Measurements from ENCODE around the gene EVI5L.
"Not testable (repeated sequence)": the region's sequence is repeated elsewhere in the genome, so short reads cannot be mapped to it uniquely, and the experiment has no call there.

EVI5L gene

GRCh38 chr19:7789447-7789846 lies 40.6 kb upstream of the EVI5L start:
- Histone ChIP-seq H3K9ac (no peak overlapping the region), H3K9me3 (replicated peaks in 1 of 11) (peaks cover 6 to 43% (median 23%) of the 10 kb centered on the region in 11 experiments; a peak in 20 of 22 replicates), H3K27ac (no peak overlapping the region), H3K36me3 (no peaks in the 10 kb centered on the region), H3K4me3 (peak overlapping the region in 1 of 10 experiments; percentile 24; a peak in 1 of 20 replicates), H3K4me1 (peaks cover 2 to 23% (median 11%) of the 10 kb centered on the region in 10 experiments; a peak in 14 of 20 replicates), H3K27me3 (peaks cover 36 to 49% (median 45%) of the 10 kb centered on the region in 11 experiments), H4K20me1 (no peaks in the 10 kb centered on the region; a peak in 1 of 22 replicates), H3K4me2 (peak overlapping the region in 10 of 11 experiments; percentile 7 to 47 (median 31); a peak in 13 of 22 replicates)
- TF ChIP-seq Cebpa-rat (IDR thresholded peaks at IDR 0.05) = no peak

GRCh38 chr19:7790416-7790815 lies 39.6 kb upstream of the EVI5L start:
- Histone ChIP-seq H3K4me3 (no peak overlapping the region), H3K27me3 (peaks cover 36 to 49% (median 45%) of the 10 kb centered on the region in 11 experiments), H3K4me1 (peaks cover 0 to 17% (median 11%) of the 10 kb centered on the region in 10 experiments; a peak in 13 of 20 replicates), H4K20me1 (no peaks in the 10 kb centered on the region; a peak in 1 of 22 replicates), H3K4me2 (no peak overlapping the region), H3K9ac (no peak overlapping the region), H3K9me3 (replicated peaks in 1 of 11) (peaks cover 0 to 35% (median 14%) of the 10 kb centered on the region in 11 experiments; a peak in 17 of 22 replicates), H3K27ac (no peak overlapping the region), H3K36me3 (no peaks in the 10 kb centered on the region)
- no peak for TF ChIP-seq Cebpa-rat (IDR thresholded peaks at IDR 0.05)

GRCh38 chr19:7792281-7792680 lies 37.7 kb upstream of the EVI5L start:
- no peak overlapping the region for H3K27ac ChIP-seq
- no peak overlapping the region for H3K4me3 ChIP-seq
- H4K20me1 ChIP-seq = no peaks in the 10 kb centered on the region; a peak in 1 of 22 replicates
- no peak for TF ChIP-seq Cebpa-rat (IDR thresholded peaks at IDR 0.05)
- peaks cover 0 to 15% (median 10%) of the 10 kb centered on the region in 10 experiments; a peak in 14 of 20 replicates for H3K4me1 ChIP-seq
- H3K27me3 ChIP-seq = peaks cover 31 to 39% (median 35%) of the 10 kb centered on the region in 11 experiments
- peaks cover 0 to 21% (median 11%) of the 10 kb centered on the region in 11 experiments; a peak in 17 of 22 replicates for H3K9me3 ChIP-seq (replicated peaks in 1 of 11)
- no peaks in the 10 kb centered on the region for H3K36me3 ChIP-seq
- peak overlapping the region in 6 of 11 experiments; percentile 5 to 31 (median 20); a peak in 4 of 22 replicates for H3K4me2 ChIP-seq
- H3K9ac ChIP-seq = no peak overlapping the region

GRCh38 chr19:7792701-7793100 lies 37.3 kb upstream of the EVI5L start:
- H3K36me3 ChIP-seq, H4K20me1 ChIP-seq, H3K27ac ChIP-seq, H3K9ac ChIP-seq, H3K4me3 ChIP-seq: not testable (repeated sequence)
- Histone ChIP-seq H3K4me2 (peak overlapping the region in 5 of 11 experiments; percentile 15 to 31 (median 22); a peak in 3 of 22 replicates), H3K9me3 (replicated peaks in 1 of 11) (peaks cover 0 to 21% (median 11%) of the 10 kb centered on the region in 11 experiments; a peak in 17 of 22 replicates), H3K27me3 (peaks cover 27 to 35% (median 30%) of the 10 kb centered on the region in 11 experiments), H3K4me1 (peaks cover 0 to 18% (median 9%) of the 10 kb centered on the region in 10 experiments; a peak in 14 of 20 replicates)

GRCh38 chr19:7793493-7793892 lies 36.5 kb upstream of the EVI5L start:
- no peak overlapping the region for H3K4me2 ChIP-seq
- no peak for TF ChIP-seq Cebpa-rat (IDR thresholded peaks at IDR 0.05)
- H3K27me3 ChIP-seq = peaks cover 19 to 27% (median 22%) of the 10 kb centered on the region in 11 experiments
- H3K27ac ChIP-seq = no peak overlapping the region
- peaks cover 0 to 19% (median 9%) of the 10 kb centered on the region in 10 experiments; a peak in 14 of 20 replicates for H3K4me1 ChIP-seq
- H3K4me3 ChIP-seq = no peak overlapping the region
- peaks cover 0 to 21% (median 11%) of the 10 kb centered on the region in 11 experiments; a peak in 17 of 22 replicates for H3K9me3 ChIP-seq (replicated peaks in 1 of 11)
- no peak overlapping the region for H3K9ac ChIP-seq
- no peaks in the 10 kb centered on the region for H3K36me3 ChIP-seq
- no peaks in the 10 kb centered on the region for H4K20me1 ChIP-seq

- Histone ChIP-seq H4K20me1 (no peaks in the 10 kb centered on the region), H3K27me3 (peaks cover 0 to 16% (median 12%) of the 10 kb centered on the region in 11 experiments; a peak in 20 of 22 replicates), H3K27ac (no peak overlapping the region), H3K4me2 (no peak overlapping the region), H3K9me3 (replicated peaks in 1 of 11) (peaks cover 0 to 25% (median 15%) of the 10 kb centered on the region in 11 experiments; a peak in 18 of 22 replicates), H3K9ac (no peak overlapping the region), H3K4me1 (peaks cover 15 to 29% (median 18%) of the 10 kb centered on the region in 10 experiments; a peak in 18 of 20 replicates), H3K36me3 (no peaks in the 10 kb centered on the region), H3K4me3 (no peak overlapping the region)
- TF ChIP-seq Cebpa-rat (IDR thresholded peaks at IDR 0.05) = no peak
Observed at GRCh38 chr19:7795555-7796161, 34.4 kb upstream of the EVI5L start.

GRCh38 chr19:7799640-7800355 lies 30.2 kb upstream of the EVI5L start:
- no peaks in the 10 kb centered on the region for H3K36me3 ChIP-seq
- H3K9me3 ChIP-seq (replicated peaks in 1 of 11) = peaks cover 7 to 22% (median 13%) of the 10 kb centered on the region in 11 experiments; a peak in 20 of 22 replicates
- peak overlapping the region; percentile 55 to 88 (median 81) for H3K4me2 ChIP-seq
- H3K4me1 ChIP-seq = peaks cover 11 to 22% (median 17%) of the 10 kb centered on the region in 10 experiments; a peak in 19 of 20 replicates
- H3K27me3 ChIP-seq = peaks cover 0 to 27% (median 19%) of the 10 kb centered on the region in 11 experiments; a peak in 19 of 22 replicates
- H4K20me1 ChIP-seq = no peaks in the 10 kb centered on the region
- H3K27ac ChIP-seq = peak overlapping the region in 3 of 11 experiments; percentile 26 to 43 (median 40); a peak in 6 of 22 replicates
- H3K4me3 ChIP-seq = peak overlapping the region in 9 of 10 experiments; percentile 26 to 61 (median 46); a peak in 14 of 20 replicates
- no peak for TF ChIP-seq Cebpa-rat (IDR thresholded peaks at IDR 0.05)
- H3K9ac ChIP-seq = peak overlapping the region in 9 of 11 experiments; percentile 11 to 67 (median 60); a peak in 15 of 22 replicates

- H4K20me1 ChIP-seq = no peaks in the 10 kb centered on the region
- no peak overlapping the region for H3K9ac ChIP-seq
- H3K4me3 ChIP-seq = 0 out of 20 replicates have a peak overlapping the region, but pooled peaks of 1 of the 10 experiments have one; percentile 57
- no peak overlapping the region for H3K27ac ChIP-seq
- H3K27me3 ChIP-seq = peaks cover 0 to 27% (median 19%) of the 10 kb centered on the region in 11 experiments; a peak in 19 of 22 replicates
- H3K36me3 ChIP-seq = no peaks in the 10 kb centered on the region
- H3K9me3 ChIP-seq (replicated peaks in 1 of 11) = peaks cover 7 to 22% (median 13%) of the 10 kb centered on the region in 11 experiments; a peak in 20 of 22 replicates
- H3K4me1 ChIP-seq = peaks cover 16 to 33% (median 27%) of the 10 kb centered on the region in 10 experiments; a peak in 19 of 20 replicates
- no peak for TF ChIP-seq Cebpa-rat (IDR thresholded peaks at IDR 0.05)
- H3K4me2 ChIP-seq = no peak overlapping the region
Observed at GRCh38 chr19:7801020-7801570, 28.9 kb upstream of the EVI5L start.

Data from BLaER1 treated with 17β-estradiol and CSF1 and Interleukin-3, amounts not matched to agents 10 nM and 100 nM (cell line).